AG10803 (cell line): Measurements from ENCODE around the gene RNF214.
A peak's percentile ranks its signal among the peaks of the same experiment; 100 is the strongest.

Source experiments
- DNase-seq: peaks from one replicate; pipeline ENCODE4 v3.0.0; 2010; ENCODE audit warnings: low read depth
- H3K4me3 ChIP-seq: 2 replicates; pipeline ENCODE4 v1.5.1; 2011; ENCODE audit warnings: mild to moderate bottlenecking, low read length, control low read depth
- CTCF ChIP-seq: conservative IDR thresholded peaks from 2 replicates; pipeline ENCODE4 v1.5.1; 2011; ENCODE audit warnings: mild to moderate bottlenecking, low read length, control low read depth, inconsistent platforms

RNF214 gene

GRCh38 chr11:117281159-117281558 is 48.7 kb downstream of the RNF214 start:
- no peak for TF ChIP-seq CTCF
- H3K4me3 ChIP-seq, result no peak overlapping the region
- DNase-seq, result peak; percentile 97

GRCh38 chr11:117281869-117282268 is 49.4 kb downstream of the RNF214 start:
- TF ChIP-seq CTCF, result no peak
- DNase-seq, result no peak
- no peak overlapping the region for H3K4me3 ChIP-seq

GRCh38 chr11:117282956-117283355 is 50.5 kb downstream of the RNF214 start:
- H3K4me3 ChIP-seq, result no peak overlapping the region
- no peak for TF ChIP-seq CTCF
- no peak for DNase-seq

- DNase-seq, result no peak
- no peak for TF ChIP-seq CTCF
- H3K4me3 ChIP-seq, result no peak overlapping the region
Observed at GRCh38 chr11:117284053-117284452, 51.6 kb downstream of the RNF214 start.

- TF ChIP-seq CTCF, result no peak
- H3K4me3 ChIP-seq, result no peak overlapping the region
- DNase-seq, result no peak
Observed at GRCh38 chr11:117286588-117286987, 54.1 kb downstream of the RNF214 start.

- no peak for TF ChIP-seq CTCF
- DNase-seq, result no peak
- no peak overlapping the region for H3K4me3 ChIP-seq
Observed at GRCh38 chr11:117287668-117288067, 55.2 kb downstream of the RNF214 start.

GRCh38 chr11:117289795-117290194 is 57.3 kb downstream of the RNF214 start:
- H3K4me3 ChIP-seq, result no peak overlapping the region
- no peak for TF ChIP-seq CTCF
- no peak for DNase-seq
